IPS-18a (cell line): ENCODE data around the gene PPCS.
"Not testable (repeated sequence)": the region's sequence is repeated elsewhere in the genome, so short reads cannot be mapped to it uniquely, and the experiment has no call there.

Source experiments
- H3K27ac ChIP-seq: one replicate; pipeline ENCODE4 v1.5.1; 2013; ENCODE audit warnings: low read length
- H3K27me3 ChIP-seq: one replicate; pipeline ENCODE4 v1.6.1; 2013; ENCODE audit warnings: mild to moderate bottlenecking, low read length; ENCODE audit not compliant: control insufficient read depth, insufficient read depth
- H3K36me3 ChIP-seq: one replicate; pipeline ENCODE4 v1.6.1; 2013; ENCODE audit warnings: low read depth, low read length; ENCODE audit not compliant: control insufficient read depth
- H3K4me1 ChIP-seq: one replicate; pipeline ENCODE4 v1.6.1; 2013; ENCODE audit warnings: low read depth, low read length; ENCODE audit not compliant: control insufficient read depth
- H3K4me3 ChIP-seq: one replicate; pipeline ENCODE4 v1.5.1; 2013; ENCODE audit warnings: low read length
- H3K9ac ChIP-seq: one replicate; pipeline ENCODE4 v1.6.1; 2013; ENCODE audit warnings: mild to moderate bottlenecking, low read length, moderate library complexity
- H3K9me3 ChIP-seq: one replicate; pipeline ENCODE4 v1.6.1; 2013; ENCODE audit warnings: low read depth, low read length; ENCODE audit not compliant: control insufficient read depth

PPCS gene

DNA sequence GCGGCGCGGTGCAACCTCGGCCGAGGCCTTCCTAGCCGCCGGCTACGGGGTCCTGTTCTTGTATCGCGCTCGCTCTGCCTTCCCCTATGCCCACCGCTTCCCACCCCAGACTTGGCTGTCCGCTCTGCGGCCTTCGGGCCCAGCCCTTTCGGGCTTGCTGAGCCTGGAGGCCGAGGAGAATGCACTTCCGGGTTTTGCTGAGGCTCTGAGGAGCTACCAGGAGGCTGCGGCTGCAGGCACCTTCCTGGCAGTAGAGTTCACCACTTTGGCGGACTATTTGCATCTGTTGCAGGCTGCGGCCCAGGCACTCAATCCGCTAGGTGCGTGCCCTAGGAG is 379 bp downstream of the PPCS start:
- Histone ChIP-seq H3K27me3 (no peaks in the 10 kb centered on the region), H3K36me3 (peaks cover 10% of the 10 kb centered on the region), H3K27ac (no peak overlapping the region), H3K4me1 (peaks cover 8% of the 10 kb centered on the region), H3K9ac (peak overlapping the region; percentile 85), H3K4me3 (peak overlapping the region; percentile 83), H3K9me3 (no peaks in the 10 kb centered on the region)

DNA sequence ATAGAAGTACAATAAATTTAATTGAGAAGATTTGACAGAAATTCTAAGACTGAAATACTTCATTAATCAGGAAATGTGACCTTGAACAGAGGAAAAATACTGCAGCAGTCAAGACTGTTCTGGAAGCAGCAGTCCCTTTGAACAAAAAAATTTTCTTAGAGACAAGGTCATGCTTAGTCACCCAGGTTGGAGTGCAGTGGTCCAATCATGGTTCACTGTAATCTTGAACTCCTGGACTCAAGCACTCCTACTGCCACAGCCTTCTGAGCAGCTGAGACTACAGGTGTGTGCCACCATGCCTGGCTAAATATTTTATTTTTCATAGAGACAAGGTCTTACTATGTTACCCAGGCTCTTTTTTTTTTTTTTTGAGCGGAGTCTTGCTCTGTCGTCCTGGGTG is 4.9 kb downstream of the PPCS start:
- Histone ChIP-seq H3K36me3 (peaks cover 10% of the 10 kb centered on the region), H3K9ac (no peak overlapping the region), H3K27me3 (peaks cover 7% of the 10 kb centered on the region), H3K27ac (no peak overlapping the region), H3K9me3 (no peaks in the 10 kb centered on the region), H3K4me1 (peaks cover 11% of the 10 kb centered on the region), H3K4me3 (no peak overlapping the region)

DNA sequence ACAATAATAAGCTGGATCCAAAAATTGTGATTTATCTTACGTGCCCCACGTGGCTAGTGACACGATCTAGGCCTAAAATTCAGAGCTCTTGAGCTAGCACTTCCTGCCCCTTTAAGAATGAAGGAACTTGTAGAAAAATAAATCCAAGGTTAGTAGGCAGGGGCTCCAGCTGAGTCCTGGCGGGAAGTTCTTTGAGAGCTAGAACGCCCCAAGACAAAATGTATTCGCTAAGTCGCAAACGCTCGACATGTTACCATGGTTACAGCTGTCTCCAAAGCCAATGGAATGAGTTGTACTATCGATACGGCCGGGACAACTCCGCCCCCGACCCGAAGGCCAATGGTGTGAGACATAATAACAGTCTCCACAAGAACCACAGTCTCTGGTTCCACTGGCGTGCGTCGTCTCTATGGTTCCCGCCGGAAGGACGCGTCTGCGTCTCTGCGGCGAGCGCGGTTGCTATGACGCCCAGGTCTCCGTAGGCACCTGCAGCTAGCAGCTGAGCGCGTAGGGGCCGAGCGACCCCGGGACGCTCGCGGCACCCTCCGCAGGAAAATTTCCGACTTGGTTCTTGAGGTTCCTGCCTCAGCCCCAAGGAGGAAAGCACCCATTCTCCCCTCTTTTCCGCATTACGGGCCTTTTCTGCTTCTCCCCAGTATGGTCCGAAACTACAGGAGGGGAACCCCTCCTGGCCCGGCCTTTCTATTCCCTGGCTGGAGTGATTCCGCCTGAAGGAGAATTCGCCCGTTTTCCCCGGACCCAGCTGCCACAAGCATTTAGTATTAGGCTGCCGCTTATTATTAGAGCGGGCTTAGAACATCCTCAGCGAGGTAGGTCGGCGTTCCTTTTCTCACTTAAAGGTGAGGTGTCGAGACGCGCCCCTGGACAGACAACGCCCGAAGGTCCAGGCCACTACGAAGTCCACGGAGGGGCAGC is 6.8 kb downstream of the PPCS start, which contains the start of gene CCDC30:
Gene CCDC30, plus strand, starts transcription at position 459 of the 936 bp plus-strand sequence. CDS start 17,266 bp downstream, outside the sequence.
- H3K4me3 ChIP-seq = peak within 1 kb of the TSS; percentile 88
- peaks cover 7% of the 10 kb centered on the region for H3K27me3 ChIP-seq
- no peaks in the 10 kb centered on the region for H3K9me3 ChIP-seq
- H3K9ac ChIP-seq = peak within 1 kb of the TSS; percentile 79
- peak within 1 kb of the TSS; percentile 89 for H3K27ac ChIP-seq
- peaks cover 6% of the 10 kb centered on the region for H3K4me1 ChIP-seq
- H3K36me3 ChIP-seq = peaks cover 10% of the 10 kb centered on the region

DNA sequence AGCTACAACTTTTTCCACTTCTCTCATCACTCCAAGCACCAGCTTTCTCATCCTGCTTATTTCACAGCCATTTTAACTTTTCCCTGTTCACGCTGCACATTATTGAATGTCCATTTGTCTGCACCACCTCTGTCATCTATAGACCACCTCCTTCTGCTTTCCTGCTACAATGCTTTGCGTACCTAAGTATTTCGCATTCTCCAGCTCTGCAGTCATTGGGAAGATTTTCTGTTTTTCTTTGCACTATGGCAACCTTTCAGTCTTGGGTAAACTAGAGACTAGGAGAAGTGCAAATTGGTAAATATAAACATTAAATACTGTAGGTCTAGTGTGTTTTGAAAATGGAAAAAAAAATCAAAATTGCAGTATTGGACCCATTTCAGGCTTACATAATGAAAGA is 7.6 kb downstream of the PPCS start:
- Histone ChIP-seq H3K4me3 (peak overlapping the region; percentile 88), H3K27me3 (peaks cover 7% of the 10 kb centered on the region), H3K4me1 (peaks cover 6% of the 10 kb centered on the region), H3K9ac (peak overlapping the region; percentile 63), H3K36me3 (peaks cover 4% of the 10 kb centered on the region), H3K27ac (no peak overlapping the region), H3K9me3 (no peaks in the 10 kb centered on the region)

DNA sequence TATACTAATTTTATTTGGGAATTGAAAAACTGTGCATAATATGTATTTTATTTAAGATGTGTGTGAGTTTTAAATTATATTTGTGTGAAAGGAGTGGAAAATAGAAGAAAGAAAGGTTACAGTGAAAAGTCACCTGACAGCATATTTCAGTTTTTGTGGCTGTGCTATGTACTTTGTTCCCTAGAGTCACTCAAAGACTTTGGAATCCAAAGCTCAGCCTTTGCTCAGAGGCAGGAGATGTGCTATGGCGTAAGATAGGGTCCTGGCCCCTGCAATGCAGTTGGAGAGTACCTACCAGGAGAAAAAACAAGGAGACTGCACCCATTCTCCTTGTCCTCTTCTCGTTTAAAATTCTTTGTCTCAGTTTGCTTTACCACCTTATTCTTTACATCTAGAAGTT is 9.7 kb downstream of the PPCS start:
- Histone ChIP-seq H3K27me3 (peaks cover 7% of the 10 kb centered on the region), H3K9me3 (no peaks in the 10 kb centered on the region), H3K27ac (no peak overlapping the region), H3K9ac (no peak overlapping the region), H3K4me3 (no peak overlapping the region), H3K36me3 (no peaks in the 10 kb centered on the region), H3K4me1 (peaks cover 6% of the 10 kb centered on the region)

DNA sequence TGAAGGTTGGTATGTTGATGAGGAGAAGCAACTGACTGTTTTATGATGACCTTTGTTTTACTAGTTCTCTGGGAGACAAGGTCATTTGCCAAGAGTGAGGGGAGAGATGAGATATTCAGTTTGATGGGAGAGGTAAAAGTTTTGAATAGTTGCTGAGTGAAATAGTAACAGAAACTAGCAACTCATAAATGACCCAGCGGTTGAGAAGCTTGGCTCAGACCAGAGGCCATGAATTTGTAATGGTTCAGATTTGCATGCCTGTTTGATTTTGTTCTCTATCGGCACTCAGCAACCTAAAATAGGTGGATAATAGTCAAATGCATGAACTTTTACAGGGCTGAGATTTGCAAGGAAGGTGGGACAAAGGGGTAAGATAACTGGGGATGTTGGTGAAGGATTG is 13.4 kb downstream of the PPCS start:
- Histone ChIP-seq H3K36me3 (no peaks in the 10 kb centered on the region), H3K4me1 (no peaks in the 10 kb centered on the region), H3K9me3 (no peaks in the 10 kb centered on the region), H3K4me3 (no peak overlapping the region), H3K27ac (no peak overlapping the region), H3K9ac (no peak overlapping the region), H3K27me3 (no peaks in the 10 kb centered on the region)

DNA sequence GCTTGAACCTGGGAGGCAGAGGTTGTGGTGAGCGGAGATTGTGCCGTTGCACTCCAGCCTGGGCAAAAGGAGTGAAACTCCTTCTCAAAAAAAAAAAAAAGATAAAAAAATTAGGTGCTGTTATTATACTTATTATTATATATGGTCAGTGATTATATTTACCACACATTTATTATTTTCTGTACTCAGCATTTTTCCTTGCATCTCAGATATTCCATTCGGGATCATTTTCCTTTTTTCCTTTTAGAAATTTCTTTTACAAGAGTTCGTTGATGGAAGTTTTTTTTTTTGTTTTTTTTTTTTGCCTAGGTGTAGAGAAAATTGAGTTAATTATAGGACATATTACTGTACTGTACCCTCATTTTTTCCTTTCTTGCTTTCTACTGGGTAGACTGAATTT is 20.3 kb downstream of the PPCS start:
- no peaks in the 10 kb centered on the region for H3K9me3 ChIP-seq
- H3K4me1 ChIP-seq = no peaks in the 10 kb centered on the region
- H3K4me3 ChIP-seq = no peak overlapping the region
- no peaks in the 10 kb centered on the region for H3K27me3 ChIP-seq
- no peak overlapping the region for H3K9ac ChIP-seq
- no peak overlapping the region for H3K27ac ChIP-seq
- H3K36me3 ChIP-seq = no peaks in the 10 kb centered on the region

DNA sequence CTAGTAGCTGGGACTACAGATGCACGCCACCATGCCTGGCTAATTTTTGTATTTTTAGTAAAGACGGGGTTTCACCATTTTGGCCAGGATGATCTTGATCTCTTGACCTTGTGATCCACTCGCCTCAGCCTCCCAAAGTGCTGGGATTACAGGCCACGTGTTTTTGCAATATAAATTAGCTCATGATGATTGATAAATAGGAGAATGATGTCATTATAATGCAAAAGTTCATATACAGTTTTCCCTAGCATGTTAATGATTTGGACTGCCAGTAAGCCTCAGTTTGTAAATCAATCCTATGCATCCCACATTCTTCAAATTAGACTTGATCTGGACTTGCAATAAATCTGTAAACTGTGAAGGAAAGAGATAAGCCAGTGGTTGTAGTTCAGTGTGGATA is 21.0 kb downstream of the PPCS start:
- not testable (repeated sequence) for H3K9ac ChIP-seq, H3K27ac ChIP-seq, H3K36me3 ChIP-seq, H3K9me3 ChIP-seq, H3K4me1 ChIP-seq, H3K4me3 ChIP-seq, H3K27me3 ChIP-seq

DNA sequence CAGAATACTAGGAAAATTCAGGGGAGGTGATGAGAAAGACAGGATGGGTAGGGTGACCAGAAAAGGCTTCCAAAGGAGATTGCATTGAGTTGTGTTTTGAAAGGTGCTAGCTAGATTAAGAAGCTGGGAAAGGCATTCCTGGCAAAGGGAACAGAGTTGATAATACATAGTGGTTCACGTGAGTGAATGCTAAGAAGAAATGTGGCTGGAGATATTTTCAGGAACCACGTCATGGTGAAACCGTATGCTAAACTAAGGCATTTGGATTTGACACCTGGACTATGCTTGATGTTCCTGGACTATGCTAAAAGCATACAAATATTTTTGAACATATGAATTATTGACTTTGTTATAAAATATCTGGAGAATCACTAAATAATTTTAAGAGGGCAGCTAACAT is 21.4 kb downstream of the PPCS start:
- Histone ChIP-seq H3K4me1 (no peaks in the 10 kb centered on the region), H3K4me3 (no peak overlapping the region), H3K36me3 (no peaks in the 10 kb centered on the region), H3K27ac (no peak overlapping the region), H3K27me3 (no peaks in the 10 kb centered on the region), H3K9me3 (no peaks in the 10 kb centered on the region), H3K9ac (no peak overlapping the region)

- H3K9ac ChIP-seq = no peak overlapping the region
- no peak overlapping the region for H3K27ac ChIP-seq
- H3K27me3 ChIP-seq = no peaks in the 10 kb centered on the region
- H3K36me3 ChIP-seq = no peaks in the 10 kb centered on the region
- no peaks in the 10 kb centered on the region for H3K4me1 ChIP-seq
- H3K4me3 ChIP-seq = no peak overlapping the region
- H3K9me3 ChIP-seq = no peaks in the 10 kb centered on the region
Measured at GRCh38 chr1:42479621-42480020, 23.3 kb downstream of the PPCS start.

- H3K4me1 ChIP-seq = no peaks in the 10 kb centered on the region
- no peak overlapping the region for H3K27ac ChIP-seq
- H3K27me3 ChIP-seq = no peaks in the 10 kb centered on the region
- no peak overlapping the region for H3K4me3 ChIP-seq
- no peaks in the 10 kb centered on the region for H3K9me3 ChIP-seq
- H3K9ac ChIP-seq = no peak overlapping the region
- no peaks in the 10 kb centered on the region for H3K36me3 ChIP-seq
Measured at GRCh38 chr1:42480921-42481320, 24.6 kb downstream of the PPCS start.

DNA sequence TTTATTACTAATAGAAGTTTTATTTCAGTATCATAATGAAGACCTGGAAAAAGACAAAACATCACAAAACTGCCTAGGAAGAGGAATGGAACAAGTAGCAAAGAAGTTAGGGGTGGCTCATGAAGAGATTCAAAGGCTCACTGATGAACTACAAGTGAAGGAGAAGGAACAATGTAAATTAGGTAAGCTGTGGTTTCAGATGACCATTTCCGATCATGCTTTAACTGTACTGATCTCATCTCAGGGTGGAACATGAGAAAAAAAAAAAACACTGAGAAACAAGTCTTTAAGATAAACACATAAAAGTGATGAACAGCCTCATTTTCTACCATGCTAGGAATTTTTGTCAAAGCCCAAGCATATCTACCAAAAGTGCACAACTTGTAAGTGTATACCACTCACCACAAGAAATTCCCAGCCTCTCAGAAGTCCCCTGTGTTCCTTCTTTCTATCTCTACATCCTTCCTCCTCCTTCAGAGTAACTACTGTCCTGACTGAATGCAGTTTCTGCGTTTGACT is 26.4 kb downstream of the PPCS start:
- Histone ChIP-seq H3K36me3 (no peaks in the 10 kb centered on the region), H3K4me1 (no peaks in the 10 kb centered on the region), H3K9ac (no peak overlapping the region), H3K27ac (no peak overlapping the region), H3K27me3 (no peaks in the 10 kb centered on the region), H3K9me3 (no peaks in the 10 kb centered on the region), H3K4me3 (no peak overlapping the region)
